ENCODE results near the gene CYSRT1. TPM values are rescaled to one million over a fixed set of nuclear protein-coding genes. Genes with fewer than 3 reads are reported as not detected.
"Not testable (repeated sequence)": the region's sequence is repeated elsewhere in the genome, so short reads cannot be mapped to it uniquely, and the experiment has no call there.

CYSRT1 gene
- total and polyA plus RNA-seq, 7 experiments from 2014 or later, result 0.45 to 0.63 (median 0.49) TPM; not detected in 3

GRCh38 chr9:137237759-137238726 is 13.1 kb downstream of the CYSRT1 start:
- CTCF ChIA-PET, result interaction anchor here (0.6 to 2.2 kb wide), 8 partner anchors 9 to 199 kb away, joined by 3 to 13 read pairs (median 4); partner anchors contain the start of gene RNF224
- H3K4me3 Mint-ChIP-seq, result peak overlapping the region in 3 of 10 donors; percentile 12 to 66 (median 50)
- H3K9me3 Mint-ChIP-seq, result peaks cover 0 to 8% (median 0%) of the 10 kb centered on the region in 11 donors
- H3K4me1 Mint-ChIP-seq, result peaks cover 9 to 26% (median 20%) of the 10 kb centered on the region in 7 donors
- H3K36me3 Mint-ChIP-seq, result peaks cover 0 to 11% (median 4%) of the 10 kb centered on the region in 5 donors
- peaks cover 0 to 9% (median 0%) of the 10 kb centered on the region in 5 donors for H3K27me3 Mint-ChIP-seq
- peaks cover 0 to 11% (median 9%) of the 10 kb centered on the region in 3 experiments for H3K36me3 ChIP-seq (ENCODE audit: control insufficient read depth in 2 of 3, insufficient read depth in 3 of 3, low read length in 3 of 3)
- H3K4me3 ChIP-seq (ENCODE audit: low read length), result no peak overlapping the region
- intact Hi-C loops (cut with micrococcal nuclease), result loop anchor here in 1 of 2 donors (5.0 kb wide), 1 partner anchor 191 kb away; the partner anchor contains the start of gene NPDC1
- POLR2A ChIA-PET, result interaction anchor here (0.9 to 10.7 kb wide), 4 partner anchors 14 to 152 kb away, joined by 3 to 168 read pairs (median 12); partner anchors contain the start of genes ANAPC2, MAN1B1, NELFB and SSNA1
- no peak overlapping the region for H3K27ac ChIP-seq (ENCODE audit: low read depth, low read length)
- ATAC-seq, result no peak
- no peak for DNase-seq
- H3K27ac Mint-ChIP-seq, result peak overlapping the region in 1 of 9 donors; percentile 36
- H3K27me3 ChIP-seq (ENCODE audit: control insufficient read depth in 2 of 2, insufficient read depth in 2 of 2, low read length in 2 of 2), result no peaks in the 10 kb centered on the region
- H3K9me3 ChIP-seq (ENCODE audit: control insufficient read depth in 2 of 3, low read length in 3 of 3), result no peaks in the 10 kb centered on the region
- peaks cover 15 to 24% of the 10 kb centered on the region in 2 donors for H3K4me1 ChIP-seq (ENCODE audit: control insufficient read depth in 2 of 2, insufficient read depth in 2 of 2, low read length in 2 of 2)

DNA sequence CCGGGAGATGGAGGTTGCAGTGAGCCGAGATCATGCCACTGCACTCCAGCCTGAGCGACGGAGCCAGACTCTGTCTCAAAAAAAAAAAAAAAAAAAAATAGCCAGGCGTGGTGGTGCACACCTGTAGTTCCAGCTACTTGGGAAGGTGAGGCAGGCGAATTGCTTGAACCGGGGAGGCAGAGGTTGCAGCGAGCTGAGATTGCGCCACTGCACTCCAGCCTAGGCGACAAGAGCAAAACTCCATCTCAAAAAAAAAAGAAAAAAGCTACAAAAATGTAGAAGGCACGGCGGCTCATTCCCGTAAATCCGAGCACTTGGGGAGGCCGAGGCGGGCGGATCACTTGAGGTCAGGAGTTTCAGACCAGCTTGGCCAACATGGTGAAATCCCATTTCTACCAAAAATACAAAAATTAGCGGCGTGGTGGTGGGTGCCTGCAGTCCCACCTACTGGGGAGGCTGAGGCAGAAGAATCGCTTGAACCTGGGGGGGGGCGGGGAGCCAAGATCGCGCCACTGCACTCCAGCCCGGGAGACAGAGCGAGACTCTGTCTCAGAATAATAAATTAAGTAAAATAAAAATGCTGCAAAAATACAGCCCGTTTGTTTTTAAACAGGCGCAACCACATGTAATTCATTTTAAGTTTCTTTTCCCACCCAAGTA is 14.7 kb downstream of the CYSRT1 start:
- Mint-ChIP-seq H3K27ac (peak overlapping the region in 6 of 9 donors; percentile 52 to 69 (median 62)), H3K4me3 (peak overlapping the region; percentile 70 to 93 (median 82)), H3K4me1 (peaks cover 12 to 35% (median 21%) of the 10 kb centered on the region in 7 donors), H3K36me3 (peaks cover 0 to 14% (median 4%) of the 10 kb centered on the region in 5 donors)
- H3K36me3 ChIP-seq (ENCODE audit: control insufficient read depth in 2 of 3, insufficient read depth in 3 of 3, low read length in 3 of 3), result peaks cover 0 to 19% (median 9%) of the 10 kb centered on the region in 3 experiments
- not testable (repeated sequence) for H3K9me3 Mint-ChIP-seq; DNase-seq; H3K27me3 ChIP-seq (ENCODE audit: control insufficient read depth in 2 of 2, insufficient read depth in 2 of 2, low read length in 2 of 2); H3K9me3 ChIP-seq (ENCODE audit: control insufficient read depth in 2 of 3, low read length in 3 of 3); ATAC-seq; H3K27me3 Mint-ChIP-seq
- intact Hi-C loops (cut with micrococcal nuclease), result loop anchor here (2.0 to 5.0 kb wide), 6 partner anchors 51 to 827 kb away; partner anchors contain the start of genes ANAPC2 (in 1 of the 2), ARRDC1 (in 1 of the 2), ENTR1 (in 1 of the 2) and NPDC1 (in 1 of the 2)
- CTCF ChIA-PET, result interaction anchor here (0.7 to 1.3 kb wide), 4 partner anchors 15 to 454 kb away, joined by 3 to 9 read pairs (median 5); partner anchors contain the start of gene NELFB
- peaks cover 15 to 24% of the 10 kb centered on the region in 2 donors for H3K4me1 ChIP-seq (ENCODE audit: control insufficient read depth in 2 of 2, insufficient read depth in 2 of 2, low read length in 2 of 2)
- peak overlapping the region; percentile 72 for H3K4me3 ChIP-seq (ENCODE audit: low read length)
- H3K27ac ChIP-seq (ENCODE audit: low read depth, low read length), result peak overlapping the region; percentile 83
- POLR2A ChIA-PET, result interaction anchor here (0.6 to 10.7 kb wide), 17 partner anchors 14 to 248 kb away, joined by 3 to 168 read pairs (median 9); partner anchors contain the start of genes ANAPC2, EXD3, MAN1B1 and NELFB

- ATAC-seq, result peak; percentile 33
- Histone ChIP-seq H3K4me3 (ENCODE audit: low read length) (peak overlapping the region; percentile 72), H3K4me1 (ENCODE audit: control insufficient read depth in 2 of 2, insufficient read depth in 2 of 2, low read length in 2 of 2) (peaks cover 15 to 24% of the 10 kb centered on the region in 2 donors), H3K36me3 (ENCODE audit: control insufficient read depth in 2 of 3, insufficient read depth in 3 of 3, low read length in 3 of 3) (peaks cover 0 to 19% (median 9%) of the 10 kb centered on the region in 3 experiments), H3K27me3 (ENCODE audit: control insufficient read depth in 2 of 2, insufficient read depth in 2 of 2, low read length in 2 of 2) (no peaks in the 10 kb centered on the region), H3K27ac (ENCODE audit: low read depth, low read length) (peak overlapping the region; percentile 83), H3K9me3 (ENCODE audit: control insufficient read depth in 2 of 3, low read length in 3 of 3) (no peaks in the 10 kb centered on the region)
- H3K4me3 Mint-ChIP-seq, result peak overlapping the region; percentile 70 to 93 (median 82)
- POLR2A ChIA-PET, result interaction anchor here (0.7 to 10.7 kb wide), 36 partner anchors 13 to 707 kb away, joined by 3 to 168 read pairs (median 4); partner anchors contain the start of genes ANAPC2, CYSRT1, EXD3 and MAN1B1
- peaks cover 0 to 9% (median 0%) of the 10 kb centered on the region in 11 donors for H3K9me3 Mint-ChIP-seq
- peak in 7 of 9 donors; percentile 59 to 81 (median 72) for DNase-seq
- peaks cover 0 to 14% (median 4%) of the 10 kb centered on the region in 5 donors for H3K36me3 Mint-ChIP-seq
- CTCF ChIA-PET, result interaction anchor here (0.6 to 1.3 kb wide), 6 partner anchors 14 to 450 kb away, joined by 3 to 9 read pairs (median 4); partner anchors contain the start of gene NELFB
- peaks cover 12 to 35% (median 21%) of the 10 kb centered on the region in 7 donors for H3K4me1 Mint-ChIP-seq
- H3K27me3 Mint-ChIP-seq, result peaks cover 0 to 4% (median 0%) of the 10 kb centered on the region in 5 donors
- intact Hi-C loops (cut with micrococcal nuclease), result loop anchor here (2.0 to 5.0 kb wide), 5 partner anchors 52 to 828 kb away; partner anchors contain the start of genes ANAPC2 (in 1 of the 2), ARRDC1 (in 1 of the 2), ENTR1 (in 1 of the 2) and NRARP (in 1 of the 2)
- H3K27ac Mint-ChIP-seq, result peak overlapping the region in 8 of 9 donors; percentile 52 to 94 (median 67)
Measured at GRCh38 chr9:137240318-137240840, 15.4 kb downstream of the CYSRT1 start.

GRCh38 chr9:137240841-137241489 is 16.0 kb downstream of the CYSRT1 start, which contains the start of gene TUBB4B:
Gene TUBB4B (plus strand): TSS chr9:137241287. CDS start chr9:137241361, 74 bp downstream.
- peaks cover 15 to 23% of the 10 kb centered on the region in 2 donors for H3K4me1 ChIP-seq (ENCODE audit: control insufficient read depth in 2 of 2, insufficient read depth in 2 of 2, low read length in 2 of 2)

More at GRCh38 chr9:137240841-137241489, 16.0 kb downstream of the CYSRT1 start, which contains the start of gene TUBB4B:
- POLR2A ChIA-PET, result interaction anchor here (0.7 to 10.7 kb wide), 37 partner anchors 12 to 708 kb away, joined by 3 to 168 read pairs (median 4); partner anchors contain the start of genes ANAPC2, CYSRT1, EXD3 and MAN1B1
- Histone ChIP-seq H3K36me3 (ENCODE audit: control insufficient read depth in 2 of 3, insufficient read depth in 3 of 3, low read length in 3 of 3) (peaks cover 0 to 19% (median 9%) of the 10 kb centered on the region in 3 experiments), H3K27ac (ENCODE audit: low read depth, low read length) (peak within 1 kb of the TSS; percentile 83), H3K9me3 (ENCODE audit: control insufficient read depth in 2 of 3, low read length in 3 of 3) (no peaks in the 10 kb centered on the region), H3K4me3 (ENCODE audit: low read length) (peak within 1 kb of the TSS; percentile 72), H3K27me3 (ENCODE audit: control insufficient read depth in 2 of 2, insufficient read depth in 2 of 2, low read length in 2 of 2) (no peaks in the 10 kb centered on the region)
- Mint-ChIP-seq H3K36me3 (peaks cover 0 to 14% (median 4%) of the 10 kb centered on the region in 5 donors), H3K27ac (peak within 1 kb of the TSS; percentile 82 to 94 (median 93)), H3K4me3 (peak within 1 kb of the TSS; percentile 83 to 97 (median 92)), H3K27me3 (peaks cover 0 to 4% (median 0%) of the 10 kb centered on the region in 5 donors), H3K9me3 (peaks cover 0 to 9% (median 0%) of the 10 kb centered on the region in 11 donors), H3K4me1 (peaks cover 12 to 35% (median 21%) of the 10 kb centered on the region in 7 donors)
- ATAC-seq (peak; percentile 87), DNase-seq (peak; percentile 87 to 99 (median 98))
- intact Hi-C loops (cut with micrococcal nuclease), result loop anchor here (1.0 to 5.0 kb wide), 16 partner anchors 14 to 829 kb away; partner anchors contain the start of genes ANAPC2 (in 2 of the 2), MAN1B1 (in 2 of the 2), NDOR1 (in 2 of the 2) and NELFB (in 2 of the 2)
- CTCF ChIA-PET, result interaction anchor here (0.6 to 1.3 kb wide), 4 partner anchors 13 to 145 kb away, joined by 4 to 9 read pairs (median 5); partner anchors contain the start of gene NELFB

Measured in naive thymus-derived CD4-positive, alpha-beta T cell (primary cell).